DMS153 treated with DMSO at 0.1 percent for 48 hours (cell line): Measurements from ENCODE around the gene A4GALT.
"Not testable (repeated sequence)": the region's sequence is repeated elsewhere in the genome, so short reads cannot be mapped to it uniquely, and the experiment has no call there.

Experiments
- DNase-seq: peaks from one replicate; lab custom pipeline; 2025; ENCODE audit not compliant: unreplicated experiment; lab: John Stamatoyannopoulos, UW

The A4GALT gene

DNA sequence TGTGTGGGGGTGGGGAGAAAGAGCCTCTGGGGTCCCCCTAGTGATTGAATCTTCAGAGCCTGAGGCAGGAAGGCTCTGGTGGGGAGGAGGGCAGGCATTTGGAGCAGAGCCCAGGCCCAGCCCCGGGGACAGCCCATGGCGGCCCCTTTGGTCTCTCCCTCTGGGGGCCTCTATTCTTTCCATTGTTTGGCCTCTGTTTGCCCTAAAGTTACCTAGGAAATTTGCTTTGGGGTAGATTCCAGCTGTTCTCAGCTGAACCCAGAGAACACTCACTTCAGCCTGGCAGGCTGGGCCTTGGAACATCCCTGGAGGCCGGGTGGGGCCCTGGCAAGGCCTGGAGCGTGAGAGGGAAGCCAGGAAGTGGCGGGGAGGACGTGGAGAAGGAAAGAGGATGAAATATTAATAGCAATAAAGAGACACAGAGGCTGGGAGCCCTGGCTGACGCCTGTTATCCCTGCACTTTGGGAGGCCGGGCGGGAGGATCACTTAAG is 22.9 kb upstream of the A4GALT start:
- DNase-seq = no peak

DNA sequence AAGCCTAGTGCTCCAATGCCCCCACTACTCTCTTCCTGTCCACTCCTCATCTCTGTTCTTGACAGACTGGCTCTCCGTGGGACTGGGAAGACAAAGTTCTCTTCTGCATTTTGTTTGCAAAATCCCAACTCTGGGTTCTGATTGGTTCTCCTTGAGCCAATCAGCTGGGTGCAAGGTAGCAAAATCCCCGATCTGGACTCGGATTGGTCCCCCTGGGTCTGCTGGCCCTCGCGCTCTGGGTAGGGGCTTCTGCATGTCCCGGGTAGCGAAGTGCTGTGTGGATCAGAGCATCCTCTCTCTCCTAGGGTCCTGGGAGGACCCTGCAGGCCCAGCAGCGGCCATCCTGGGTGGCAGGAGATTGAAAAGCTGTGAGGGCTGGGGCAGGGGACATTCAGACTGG is 22.3 kb upstream of the A4GALT start:
- DNase-seq = no peak

DNA sequence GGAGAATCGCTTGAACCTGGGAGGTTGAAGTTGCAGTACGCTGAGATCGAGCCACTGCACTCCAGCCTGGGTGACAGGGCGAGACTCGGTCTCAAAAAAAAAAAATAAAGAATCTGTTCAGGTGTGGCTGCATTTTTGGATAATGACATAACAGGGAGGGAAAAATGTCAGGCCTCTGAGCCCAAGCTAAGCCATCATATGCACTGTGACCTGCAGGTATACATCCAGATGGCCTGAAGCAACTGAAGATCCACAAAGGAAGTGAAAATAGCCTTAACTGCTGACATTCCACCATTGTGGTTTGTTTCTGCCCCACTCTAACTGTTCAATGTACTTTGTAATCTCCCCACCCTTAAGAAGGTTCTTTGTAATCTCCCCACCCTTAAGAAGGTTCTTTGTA is 19.6 kb upstream of the A4GALT start:
- DNase-seq = not testable (repeated sequence)

DNA sequence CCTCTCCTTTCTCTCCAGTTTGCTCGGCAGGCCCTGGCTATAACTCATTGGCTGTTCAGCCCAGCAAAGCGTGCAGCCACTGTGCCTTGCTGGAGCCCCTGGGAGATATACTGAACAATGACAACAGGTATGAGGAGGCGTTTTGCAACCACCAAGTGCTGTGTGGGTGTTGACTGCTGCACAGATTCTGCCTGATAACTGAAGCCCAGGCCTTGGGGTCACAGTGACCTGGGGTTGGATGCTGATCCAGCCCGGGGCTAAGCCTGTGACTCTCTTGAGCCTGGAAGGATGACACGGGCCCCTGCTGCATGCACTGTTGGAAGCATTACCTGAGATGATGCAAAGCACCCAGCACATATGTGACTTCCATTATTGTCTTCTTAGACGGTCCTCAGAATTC is 13.7 kb upstream of the A4GALT start:
- DNase-seq = no peak

DNA sequence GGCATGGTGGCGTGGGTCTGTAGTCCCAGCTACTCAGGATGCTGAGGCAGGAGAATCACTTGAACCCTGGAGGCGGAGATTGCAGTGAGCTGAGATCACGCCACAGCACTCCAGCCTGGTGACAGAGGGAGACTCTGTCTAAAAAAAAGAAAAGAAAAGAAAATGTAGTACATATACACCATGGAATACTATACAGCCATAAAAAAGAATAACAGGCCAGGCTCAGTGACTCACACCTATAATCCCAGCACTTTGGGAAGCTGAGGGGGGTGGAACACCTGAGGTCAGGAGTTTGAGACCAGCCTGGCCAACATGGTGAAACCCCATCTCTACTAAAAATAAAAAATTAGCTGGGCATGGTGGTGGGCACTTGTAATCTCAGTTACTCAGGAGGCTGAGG is 12.7 kb upstream of the A4GALT start:
- not testable (repeated sequence) for DNase-seq

DNA sequence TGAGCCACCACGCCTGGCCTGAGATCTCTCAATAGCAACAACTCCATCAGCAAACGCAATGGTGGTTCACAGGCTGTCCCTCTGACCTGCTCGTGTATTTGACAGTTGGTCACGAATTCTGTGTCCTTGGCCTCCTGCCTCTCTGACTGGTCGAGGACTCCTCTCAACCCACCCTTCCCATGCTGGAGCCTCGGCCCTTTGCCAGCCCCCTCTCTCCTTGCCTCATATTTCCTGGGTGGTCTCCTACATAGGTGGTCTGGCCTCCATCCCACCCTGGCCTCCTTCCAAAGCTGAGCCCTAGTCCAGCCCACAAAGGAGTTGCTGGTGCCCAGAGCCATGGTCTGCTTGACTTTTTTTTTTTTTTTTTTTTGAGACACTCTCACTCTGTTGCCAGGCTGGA is 11.4 kb upstream of the A4GALT start:
- DNase-seq = no peak

DNA sequence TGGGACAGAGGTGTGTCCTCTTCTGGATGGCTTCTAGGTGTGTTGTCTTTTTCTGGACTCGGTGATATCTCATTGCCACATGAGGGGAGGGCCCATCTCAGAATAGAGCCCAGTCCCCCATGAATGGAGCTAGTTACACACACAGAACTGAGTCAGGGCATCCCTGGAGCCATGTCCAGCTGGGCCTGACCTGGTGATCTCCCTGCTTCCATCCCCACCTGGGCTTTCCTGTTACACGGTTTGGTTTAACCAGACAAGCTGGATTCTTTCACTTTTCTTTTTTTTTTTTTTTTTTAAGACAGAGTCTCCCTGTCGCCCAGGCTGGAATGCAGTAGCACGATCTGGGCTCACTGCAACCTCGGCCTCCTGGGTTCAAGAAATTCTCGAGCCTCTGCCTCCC is 6.1 kb upstream of the A4GALT start:
- no peak for DNase-seq

DNA sequence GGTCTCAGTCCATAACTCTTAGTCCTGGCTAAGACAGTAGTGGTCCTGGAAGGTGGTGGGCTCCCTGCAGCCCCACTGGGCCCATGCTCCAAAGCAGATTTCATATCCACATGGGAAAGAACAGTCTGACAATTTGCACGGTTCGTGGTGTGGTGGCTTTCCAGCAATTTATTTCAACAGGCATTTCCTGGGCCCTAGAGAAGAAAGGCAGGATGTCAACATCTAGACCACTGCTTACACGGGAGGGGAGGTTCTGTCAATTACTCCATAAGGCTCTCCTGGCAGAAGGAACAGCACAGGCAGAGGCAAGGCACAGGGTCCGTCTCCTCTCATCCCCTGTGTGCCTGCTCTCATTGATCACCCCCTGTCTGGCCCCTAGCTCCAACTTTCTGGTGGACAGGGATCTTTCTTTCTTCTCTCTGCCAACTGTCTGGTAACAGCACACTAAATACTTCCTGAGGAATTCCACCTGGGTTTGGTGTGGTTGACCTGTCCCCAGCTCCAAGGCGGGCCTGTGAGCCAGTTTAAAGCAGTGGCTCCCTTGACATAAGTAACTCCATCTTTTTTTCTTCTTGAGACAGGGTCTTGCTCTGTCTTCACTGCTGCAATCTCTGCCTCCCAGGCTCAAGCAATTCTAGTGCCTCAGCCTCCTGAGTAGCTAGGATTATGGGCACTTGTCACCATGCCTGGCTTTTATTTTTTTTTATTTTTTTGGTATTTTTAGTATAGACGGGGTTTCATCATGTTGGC is 5.1 kb upstream of the A4GALT start:
- DNase-seq = no peak

DNA sequence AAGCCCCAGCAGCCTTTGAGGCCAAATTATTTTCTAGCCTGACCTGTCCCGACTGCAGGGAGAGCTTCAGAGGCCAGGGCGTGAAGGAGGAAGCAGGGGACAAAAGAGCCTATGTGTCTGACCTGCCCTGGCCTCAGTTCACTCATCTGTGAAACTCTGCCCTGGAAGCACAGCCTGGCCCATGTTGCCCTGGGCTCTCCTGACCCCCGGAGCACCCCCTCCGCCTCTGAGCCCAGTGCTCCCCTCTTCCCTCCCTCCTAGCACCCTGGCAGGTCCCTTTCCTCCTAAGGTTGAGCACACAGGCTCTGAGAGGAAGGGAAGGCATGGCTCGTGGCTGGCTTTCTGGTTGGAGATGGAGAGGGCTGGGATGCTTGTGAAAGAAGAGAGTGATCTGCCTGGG is 3.4 kb upstream of the A4GALT start:
- no peak for DNase-seq

DNA sequence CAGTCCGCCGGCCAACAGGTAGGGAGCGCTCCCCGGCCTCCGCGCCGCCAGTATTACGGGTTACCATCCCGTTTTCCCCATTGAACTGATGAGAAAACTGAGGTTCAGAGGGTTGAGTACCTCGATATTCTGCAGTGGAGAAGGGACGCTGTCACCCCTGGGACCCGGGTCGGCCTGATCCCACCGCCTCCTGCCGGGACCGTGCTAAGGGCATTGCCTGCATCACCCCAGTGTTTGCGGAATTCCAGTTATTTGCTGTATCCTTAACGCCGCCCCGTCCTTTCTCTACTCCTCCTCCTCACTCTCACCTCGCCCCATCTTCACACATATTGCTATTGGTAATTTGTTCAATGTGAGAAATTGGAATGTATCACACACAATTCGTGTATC is 370 bp upstream of the A4GALT start:
- DNase-seq = no peak

DNA sequence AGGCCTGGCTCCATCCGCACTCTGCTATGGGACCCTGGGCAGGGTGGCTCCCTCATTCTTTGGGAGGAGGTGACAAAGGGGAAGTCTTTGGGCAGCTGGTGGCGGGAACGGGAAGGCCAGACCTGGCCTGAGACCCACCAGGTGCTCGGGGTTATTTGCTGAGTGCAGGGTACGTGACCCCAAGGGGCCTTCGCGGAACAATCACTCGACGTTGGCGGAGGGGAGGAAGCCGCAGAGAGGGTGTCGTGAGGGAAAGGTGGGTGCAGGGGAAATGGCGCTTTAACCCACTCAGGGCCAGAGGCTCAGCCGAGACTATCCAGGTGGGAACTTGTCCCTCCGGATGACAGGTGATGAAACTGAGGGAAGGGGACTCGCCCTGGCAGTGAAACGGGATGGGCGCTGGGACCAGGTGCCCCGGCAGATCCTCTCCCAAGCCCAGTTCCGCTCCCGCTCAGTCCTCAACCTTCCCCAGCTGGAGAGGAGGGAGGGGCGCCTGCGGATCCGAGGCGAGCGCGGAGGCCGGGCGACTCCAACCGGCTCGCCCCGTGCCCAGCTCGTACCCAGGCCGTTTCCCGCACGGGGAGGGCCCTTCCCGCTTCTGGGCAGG is 911 bp downstream of the A4GALT start:
- DNase-seq = no peak

DNA sequence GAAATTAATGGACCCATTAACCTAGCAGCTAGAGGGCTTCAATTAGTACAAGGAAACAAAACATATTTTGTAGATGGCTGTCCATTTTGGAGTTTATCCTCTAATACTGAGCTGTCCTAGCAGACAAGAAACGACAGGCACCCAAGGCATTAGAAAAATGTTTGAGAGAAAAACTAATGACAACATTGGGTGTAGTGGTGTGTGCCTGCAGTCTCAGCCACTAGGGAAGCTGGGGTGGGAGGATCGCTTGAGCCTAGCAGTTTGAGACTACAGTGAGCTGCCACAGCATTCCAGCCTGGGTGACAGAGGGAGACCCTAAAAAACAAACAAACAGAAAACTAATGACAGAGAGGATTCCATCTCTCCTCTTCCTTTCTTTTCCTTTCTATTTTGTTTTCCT is 1.5 kb downstream of the A4GALT start:
- no peak for DNase-seq

DNA sequence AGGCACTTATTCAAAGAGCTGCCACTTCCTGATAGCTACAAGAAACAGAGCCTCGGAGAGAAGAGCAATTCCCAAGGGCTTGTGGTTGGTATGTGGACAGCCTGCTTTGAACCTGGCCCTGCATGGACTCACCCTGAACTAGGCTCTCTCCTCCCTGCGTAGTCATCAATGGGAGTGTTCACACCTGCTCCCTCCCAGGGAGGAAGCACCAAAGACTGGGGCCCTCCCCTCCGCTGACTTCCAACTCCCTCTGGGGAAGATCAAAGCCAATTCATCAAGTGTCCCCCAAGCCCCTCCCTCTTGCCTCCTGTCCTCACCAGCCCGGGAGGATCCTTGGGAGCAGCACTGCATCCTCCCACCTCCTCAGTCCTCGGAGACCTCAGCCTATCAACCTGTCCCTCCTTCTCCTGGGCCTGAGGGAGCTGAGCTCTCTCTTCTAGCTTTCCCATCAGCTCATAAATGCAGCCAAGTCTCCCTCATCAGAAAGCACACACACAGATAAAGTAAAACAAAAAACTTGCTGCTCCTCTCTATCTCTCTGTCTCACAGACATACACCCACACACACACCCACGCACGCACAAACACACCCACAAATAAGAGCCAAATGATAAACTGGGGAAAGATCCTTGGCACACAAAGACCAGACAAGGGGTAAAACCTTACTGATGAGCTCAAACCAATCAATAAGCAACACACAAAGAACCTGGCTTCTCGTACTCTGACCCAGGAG is 3.3 kb downstream of the A4GALT start:
- peak; percentile 38 for DNase-seq

DNA sequence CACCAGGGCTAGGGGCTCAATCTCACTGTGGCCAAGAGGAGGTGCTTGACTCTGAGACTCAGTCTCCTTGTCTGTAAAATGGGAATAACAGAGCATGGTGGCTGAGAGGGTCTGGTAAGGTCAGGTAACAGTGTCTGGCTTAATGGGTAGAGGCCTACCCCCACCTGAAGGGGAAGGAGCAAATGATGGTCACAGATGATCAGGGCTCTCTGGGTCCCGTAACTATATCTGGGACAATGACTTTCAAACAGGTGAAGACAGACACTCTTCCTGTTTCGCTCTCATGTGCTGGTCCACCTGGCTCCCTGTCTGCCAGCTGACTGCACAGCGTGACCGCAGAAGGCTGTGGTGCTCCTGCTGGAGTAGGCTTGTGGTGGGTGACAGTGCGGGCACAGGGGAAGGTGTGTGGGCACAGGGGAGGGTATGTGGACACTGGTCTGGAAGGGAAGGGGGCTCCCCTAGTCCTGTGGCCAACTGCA is 4.0 kb downstream of the A4GALT start:
- no peak for DNase-seq

DNA sequence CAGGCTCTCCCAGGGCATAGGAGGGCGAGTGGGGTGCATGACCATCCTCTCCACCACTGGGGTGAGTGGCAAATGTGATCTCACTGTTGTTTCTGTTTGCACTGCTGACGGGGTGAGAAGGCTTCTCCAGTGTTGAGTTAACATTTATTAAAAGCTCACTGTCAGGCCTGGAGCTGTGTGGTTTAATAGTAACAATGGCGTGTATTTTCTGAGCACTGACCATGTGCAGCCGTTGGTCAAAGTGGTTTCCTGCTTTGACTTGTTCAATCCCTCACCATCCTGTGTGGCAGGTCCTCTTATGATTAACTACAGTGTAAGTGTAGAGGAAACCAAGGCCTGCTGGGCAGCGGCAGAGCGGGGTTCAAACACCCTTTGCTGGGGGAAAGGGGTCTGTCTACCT is 4.4 kb downstream of the A4GALT start:
- DNase-seq = no peak

DNA sequence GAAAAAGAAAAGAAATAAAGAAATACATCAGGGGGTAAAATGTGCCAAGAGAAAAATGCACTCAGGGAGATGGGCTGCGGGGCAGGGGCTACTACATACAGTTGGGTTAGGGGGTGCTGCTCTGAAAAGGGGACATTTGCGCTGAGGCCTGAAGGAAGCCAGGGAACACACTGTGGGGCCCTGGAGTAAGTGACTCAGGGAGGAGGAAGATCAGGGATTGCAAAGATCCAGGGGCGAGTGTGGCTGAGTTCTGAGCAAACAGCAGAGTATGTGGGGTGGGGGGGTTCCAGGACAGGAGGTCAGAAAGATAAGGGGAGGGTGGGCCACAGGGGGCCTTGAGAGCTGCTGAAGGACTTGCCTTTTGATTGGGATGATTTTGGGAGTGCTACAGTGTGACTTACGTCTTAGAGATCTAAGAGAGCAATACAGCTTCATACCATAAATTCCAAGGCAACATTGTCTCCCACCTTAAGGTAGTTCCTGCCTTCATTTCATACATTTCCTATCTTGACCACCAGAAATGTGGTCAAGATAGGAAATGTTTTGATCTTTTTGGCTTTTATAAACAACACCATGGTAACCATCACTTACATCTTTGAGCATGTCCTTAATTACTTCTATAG is 5.8 kb downstream of the A4GALT start:
- no peak for DNase-seq

DNA sequence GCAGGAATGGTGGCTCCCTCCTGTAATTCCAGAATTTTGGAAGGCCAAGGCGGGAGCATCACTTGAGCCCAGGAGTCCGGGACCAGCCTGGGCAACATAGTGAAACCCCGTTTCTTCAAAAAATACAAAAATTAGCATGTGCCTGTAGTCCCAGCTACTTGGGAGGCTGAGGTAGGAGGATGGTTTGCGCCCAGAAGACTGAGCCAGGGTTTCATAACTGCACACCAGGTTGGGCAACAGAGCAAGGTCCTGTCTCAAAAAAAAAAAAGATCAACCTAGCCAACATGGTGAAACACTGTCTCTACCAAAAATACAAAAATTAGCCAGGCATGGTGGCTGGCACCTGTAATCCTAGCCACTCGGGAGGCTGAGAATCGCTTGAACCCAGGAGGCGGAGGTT is 6.4 kb downstream of the A4GALT start:
- no peak for DNase-seq

DNA sequence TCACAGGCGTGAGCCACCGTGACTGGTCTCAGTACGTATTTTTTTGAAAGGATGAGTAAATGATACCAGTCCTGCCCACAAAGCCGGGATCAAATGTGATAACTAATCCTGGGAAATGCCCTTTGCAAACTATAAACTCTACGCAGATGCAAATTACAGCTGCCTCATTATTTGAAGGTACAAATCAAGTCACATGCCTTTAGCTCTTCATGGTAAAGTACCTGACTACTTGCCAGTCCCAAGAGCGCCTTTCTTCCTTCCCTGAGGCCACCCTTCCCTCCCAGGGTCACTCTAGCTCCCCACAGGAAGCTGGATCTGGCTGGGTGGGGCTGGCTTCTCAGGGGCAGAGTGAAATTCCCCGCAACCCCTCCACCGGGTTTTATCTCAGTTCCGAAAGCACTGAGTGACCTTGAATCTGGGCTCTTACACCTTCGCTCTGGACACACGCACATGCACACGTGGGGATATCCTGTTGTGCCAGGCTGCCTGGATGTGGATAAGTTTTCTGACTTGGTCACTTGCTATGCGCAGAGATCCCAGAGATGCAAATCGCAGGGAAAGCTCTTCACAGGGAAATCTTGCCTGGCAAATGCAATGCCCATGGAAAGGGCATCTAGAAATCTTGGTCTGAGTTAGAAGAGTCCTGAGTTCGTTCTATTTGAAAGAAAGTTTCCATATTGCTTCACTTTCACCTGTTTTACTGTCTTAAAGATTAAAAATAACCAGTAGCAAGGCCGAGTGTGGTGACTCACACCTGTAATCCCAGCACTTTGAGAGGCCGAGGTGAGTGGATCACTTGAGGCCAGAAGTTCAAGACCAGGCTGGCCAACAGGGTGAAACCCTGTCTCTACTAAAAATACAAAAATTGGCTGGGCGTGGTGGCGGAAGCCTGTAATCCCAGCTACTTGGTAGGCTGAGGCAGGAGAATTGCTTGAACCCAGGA is 8.5 kb downstream of the A4GALT start:
- DNase-seq = no peak

DNA sequence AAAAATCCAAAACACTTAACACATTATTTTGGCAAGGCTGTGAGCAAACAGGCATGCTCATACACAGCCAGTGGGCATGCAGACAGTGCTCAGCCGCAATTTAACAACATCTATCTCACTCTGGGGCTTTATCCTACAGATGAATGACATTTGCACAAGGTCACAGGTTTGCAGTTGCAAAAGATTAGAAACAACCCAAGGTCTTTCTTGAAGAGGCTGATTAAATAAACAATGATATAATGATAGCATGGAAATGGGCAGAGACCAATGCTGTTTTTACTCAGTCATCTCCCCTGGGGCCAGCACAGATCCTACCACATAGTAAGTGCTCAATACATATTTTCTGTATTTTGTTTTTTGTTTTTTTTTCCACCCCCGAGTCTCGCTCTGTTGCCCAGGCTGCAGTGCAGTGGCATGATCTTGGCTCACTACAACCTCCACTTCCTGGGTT is 9.4 kb downstream of the A4GALT start:
- no peak for DNase-seq

DNA sequence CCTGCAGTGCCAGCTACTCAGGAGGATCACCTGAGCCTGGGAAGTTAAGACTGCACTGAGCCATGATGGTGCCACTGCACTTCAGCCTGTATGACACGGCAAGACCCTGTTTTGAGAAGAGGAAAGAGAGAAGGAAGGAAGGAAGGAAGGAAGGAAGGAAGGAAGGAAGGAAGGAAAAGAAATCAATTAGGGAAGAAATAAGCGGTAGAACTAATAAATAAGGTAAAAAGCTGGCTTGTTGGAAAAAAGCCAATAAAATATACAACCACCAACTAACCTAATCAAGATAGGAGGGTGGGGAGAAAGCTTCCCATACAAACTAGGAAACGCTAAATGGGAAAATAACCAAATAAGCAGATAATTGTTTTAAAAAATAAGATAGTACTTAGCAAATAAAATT is 12.3 kb downstream of the A4GALT start:
- DNase-seq = no peak
